NB4 (cell line): ENCODE data around the gene GOLM1.

Experiments
- MAX ChIP-seq: IDR thresholded peaks from 2 replicates; pipeline ENCODE4 v1.6.1; 2011; ENCODE audit warnings: low read depth, low read length
- MYC ChIP-seq: IDR thresholded peaks from 2 replicates; pipeline ENCODE4 v1.6.1; 2011; ENCODE audit warnings: low read depth, low read length
- POLR2A ChIP-seq: IDR thresholded peaks from 2 replicates; pipeline ENCODE4 v1.6.1; 2011; ENCODE audit warnings: mild to moderate bottlenecking; ENCODE audit not compliant: insufficient read length; ENCODE audit errors: extremely low read depth
- TF ChIP-seq, protein P1 (sequence below): IDR thresholded peaks from one replicate; pipeline ENCODE4 v1.5.1; 2012; ENCODE audit warnings: low read depth, low read length

- TF ChIP-seq, protein P1, sequence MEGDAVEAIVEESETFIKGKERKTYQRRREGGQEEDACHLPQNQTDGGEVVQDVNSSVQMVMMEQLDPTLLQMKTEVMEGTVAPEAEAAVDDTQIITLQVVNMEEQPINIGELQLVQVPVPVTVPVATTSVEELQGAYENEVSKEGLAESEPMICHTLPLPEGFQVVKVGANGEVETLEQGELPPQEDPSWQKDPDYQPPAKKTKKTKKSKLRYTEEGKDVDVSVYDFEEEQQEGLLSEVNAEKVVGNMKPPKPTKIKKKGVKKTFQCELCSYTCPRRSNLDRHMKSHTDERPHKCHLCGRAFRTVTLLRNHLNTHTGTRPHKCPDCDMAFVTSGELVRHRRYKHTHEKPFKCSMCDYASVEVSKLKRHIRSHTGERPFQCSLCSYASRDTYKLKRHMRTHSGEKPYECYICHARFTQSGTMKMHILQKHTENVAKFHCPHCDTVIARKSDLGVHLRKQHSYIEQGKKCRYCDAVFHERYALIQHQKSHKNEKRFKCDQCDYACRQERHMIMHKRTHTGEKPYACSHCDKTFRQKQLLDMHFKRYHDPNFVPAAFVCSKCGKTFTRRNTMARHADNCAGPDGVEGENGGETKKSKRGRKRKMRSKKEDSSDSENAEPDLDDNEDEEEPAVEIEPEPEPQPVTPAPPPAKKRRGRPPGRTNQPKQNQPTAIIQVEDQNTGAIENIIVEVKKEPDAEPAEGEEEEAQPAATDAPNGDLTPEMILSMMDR: no peak
- no peak for TF ChIP-seq POLR2A
- no peak for TF ChIP-seq MYC
- TF ChIP-seq MAX: no peak
These were observed 76.6 kb downstream of the GOLM1 start for GRCh38 chr9:86022687-86023266.
